Trophoblast cell (in vitro differentiated cells and primary cell): ENCODE measurements around the gene HIBADH.

Experiments
- DNase-seq, 2 donors: peaks; one replicate each; pipeline ENCODE4 v3.0.0-alpha.2; 2016
- H2AFZ ChIP-seq: 2 replicates; pipeline ENCODE4 v1.6.1; 2013; ENCODE audit warnings: low read length, moderate library complexity, mild to moderate bottlenecking; ENCODE audit not compliant: insufficient read depth, poor library complexity
- H2AK5ac ChIP-seq: 2 replicates; pipeline ENCODE4 v1.6.1; 2013; ENCODE audit warnings: mild to moderate bottlenecking, low read length
- H2BK120ac ChIP-seq: 2 replicates; pipeline ENCODE4 v1.6.1; 2013; ENCODE audit warnings: low read length, mild to moderate bottlenecking, moderate library complexity; ENCODE audit not compliant: insufficient read depth, poor library complexity
- H2BK12ac ChIP-seq: 2 replicates; pipeline ENCODE4 v1.6.1; 2013; ENCODE audit warnings: mild to moderate bottlenecking, low read length, moderate library complexity
- H2BK5ac ChIP-seq: 2 replicates; pipeline ENCODE4 v1.6.1; 2013; ENCODE audit warnings: low read length, low read depth, moderate library complexity, mild to moderate bottlenecking; ENCODE audit not compliant: poor library complexity
- H3K14ac ChIP-seq: 2 replicates; pipeline ENCODE4 v1.6.1; 2013; ENCODE audit warnings: mild to moderate bottlenecking, low read length
- H3K18ac ChIP-seq: 2 replicates; pipeline ENCODE4 v1.6.1; 2013; ENCODE audit warnings: mild to moderate bottlenecking, low read length
- H3K23ac ChIP-seq: 2 replicates; pipeline ENCODE4 v1.6.1; 2013; ENCODE audit warnings: low read length
- H3K27ac ChIP-seq: 2 replicates; pipeline ENCODE4 v1.5.1; 2013; ENCODE audit warnings: low read depth, mild to moderate bottlenecking, inconsistent platforms, low read length, moderate library complexity
- H3K27me3 ChIP-seq: 2 replicates; pipeline ENCODE4 v1.6.1; 2013; ENCODE audit warnings: inconsistent platforms, mild to moderate bottlenecking, low read length, moderate library complexity; ENCODE audit not compliant: insufficient read depth
- H3K36me3 ChIP-seq, 2 experiments: 1 replicate in 1 of 2; 2 replicates in 1 of 2; pipeline ENCODE4 v1.6.1; 2013; ENCODE audit warnings: low read length in 2 of 2, mild to moderate bottlenecking in 2 of 2, moderate library complexity in 1 of 2; ENCODE audit not compliant: insufficient read depth in 2 of 2, control insufficient read depth in 1 of 2
- H3K4ac ChIP-seq: 2 replicates; pipeline ENCODE4 v1.6.1; 2013; ENCODE audit warnings: low read depth, mild to moderate bottlenecking, low read length, moderate library complexity
- H3K4me1 ChIP-seq, 2 experiments: 1 replicate in 1 of 2; 2 replicates in 1 of 2; pipeline ENCODE4 v1.6.1; 2013; ENCODE audit warnings: low read length in 2 of 2, mild to moderate bottlenecking in 2 of 2, moderate library complexity in 1 of 2; ENCODE audit not compliant: insufficient read depth in 2 of 2, control insufficient read depth in 1 of 2
- H3K4me2 ChIP-seq: 2 replicates; pipeline ENCODE4 v1.6.1; 2013; ENCODE audit warnings: inconsistent platforms, mild to moderate bottlenecking, low read length, moderate library complexity
- H3K4me3 ChIP-seq: 2 replicates; pipeline ENCODE4 v1.5.1; 2013; ENCODE audit warnings: mild to moderate bottlenecking, low read depth, low read length, inconsistent platforms
- H3K79me1 ChIP-seq: one replicate; pipeline ENCODE4 v1.6.1; 2013; ENCODE audit warnings: low read length
- H3K79me2 ChIP-seq: 2 replicates; pipeline ENCODE4 v1.6.1; 2013; ENCODE audit warnings: low read length, mild to moderate bottlenecking; ENCODE audit not compliant: control insufficient read depth, insufficient read depth, poor library complexity
- H3K9ac ChIP-seq: 2 replicates; pipeline ENCODE4 v1.6.1; 2013; ENCODE audit warnings: mild to moderate bottlenecking, low read length
- H3K9me3 ChIP-seq: 2 replicates; pipeline ENCODE4 v1.6.1; 2013; ENCODE audit warnings: low read depth, mild to moderate bottlenecking, control low read depth, inconsistent platforms, low read length; ENCODE audit not compliant: insufficient read depth
- H4K12ac ChIP-seq: 2 replicates; pipeline ENCODE4 v1.6.1; 2013; ENCODE audit warnings: low read depth, mild to moderate bottlenecking, low read length, moderate library complexity
- H4K8ac ChIP-seq: 2 replicates; pipeline ENCODE4 v1.6.1; 2013; ENCODE audit warnings: low read depth, mild to moderate bottlenecking, low read length, moderate library complexity
- H4K91ac ChIP-seq: one replicate; pipeline ENCODE4 v1.6.1; 2013; ENCODE audit warnings: low read depth, mild to moderate bottlenecking, low read length, moderate library complexity
- WGBS: extraction: QIAGEN DNeasy Blood & Tissue Kit; methylation state at CpG from one replicate; pipeline ENCODE4 v1.1.7; 2013; ENCODE audit warnings: missing lambda C conversion rate; ENCODE audit not compliant: insufficient read length, insufficient coverage; ENCODE audit errors: extremely low coverage; 5-methylcytosine and 5-hydroxymethylcytosine counted together

HIBADH gene

GRCh38 chr7:27690649-27691048, 28.0 kb upstream of the HIBADH start:
- H3K79me1 ChIP-seq, result no peaks in the 10 kb centered on the region
- no peak overlapping the region for H3K27ac ChIP-seq
- no peaks in the 10 kb centered on the region for H3K27me3 ChIP-seq
- no peak overlapping the region for H3K4ac ChIP-seq
- no peak overlapping the region for H2AFZ ChIP-seq
- H2AK5ac ChIP-seq, result no peak overlapping the region
- H2BK120ac ChIP-seq, result no peak overlapping the region
- H3K14ac ChIP-seq, result no peak overlapping the region
- H2BK5ac ChIP-seq, result no peak overlapping the region
- H4K91ac ChIP-seq, result no peak overlapping the region
- no peak overlapping the region for H3K18ac ChIP-seq
- no peak overlapping the region for H4K8ac ChIP-seq
- no peak for DNase-seq
- H3K4me3 ChIP-seq, result no peak overlapping the region
- H3K4me2 ChIP-seq, result no peak overlapping the region
- H3K23ac ChIP-seq, result no peak overlapping the region
- no peaks in the 10 kb centered on the region for H3K36me3 ChIP-seq
- H4K12ac ChIP-seq, result no peak overlapping the region
- no peaks in the 10 kb centered on the region for H3K9me3 ChIP-seq
- no peak overlapping the region for H3K9ac ChIP-seq
- H3K4me1 ChIP-seq, result no peaks in the 10 kb centered on the region
- no peaks in the 10 kb centered on the region for H3K79me2 ChIP-seq
- H2BK12ac ChIP-seq, result no peak overlapping the region

DNA sequence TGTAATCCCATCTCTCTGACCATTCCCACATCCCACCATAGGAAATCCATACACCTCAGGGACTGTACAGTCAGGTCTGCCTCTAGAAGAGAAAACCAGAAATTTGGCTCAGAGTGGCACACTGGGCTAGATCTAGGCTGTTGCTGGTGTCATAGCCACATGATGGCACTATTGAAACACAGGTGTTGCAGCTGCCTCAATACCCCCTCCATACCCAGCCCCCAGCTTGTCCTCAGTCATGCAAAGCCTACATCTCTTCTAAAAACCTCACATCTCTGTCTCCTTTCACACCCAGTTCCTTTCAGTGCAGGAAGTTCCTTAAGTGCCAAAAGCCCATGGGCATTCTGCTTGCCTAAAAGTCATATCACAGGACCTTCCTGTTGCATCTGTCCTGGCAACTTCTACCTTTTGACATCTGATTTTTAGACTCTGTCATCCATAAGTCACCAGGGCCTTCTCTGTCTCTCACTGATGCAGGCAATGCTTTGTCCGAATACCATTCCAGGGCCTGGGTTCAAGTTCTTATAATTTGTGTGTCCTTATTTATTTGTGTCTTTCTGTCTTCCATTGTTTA, 27.0 kb upstream of the HIBADH start:
- WGBS, result no CpG with 5 or more reads among the region's 1 CpG
- H2AFZ ChIP-seq, result no peak overlapping the region
- H3K27me3 ChIP-seq, result no peaks in the 10 kb centered on the region
- no peaks in the 10 kb centered on the region for H3K4me1 ChIP-seq
- H2BK120ac ChIP-seq, result no peak overlapping the region
- H3K9me3 ChIP-seq, result no peaks in the 10 kb centered on the region
- no peak overlapping the region for H4K12ac ChIP-seq
- no peak overlapping the region for H4K8ac ChIP-seq
- H3K79me1 ChIP-seq, result no peaks in the 10 kb centered on the region
- no peak overlapping the region for H2BK5ac ChIP-seq
- H3K4ac ChIP-seq, result no peak overlapping the region
- no peak overlapping the region for H3K23ac ChIP-seq
- no peak overlapping the region for H3K4me3 ChIP-seq
- no peak overlapping the region for H2BK12ac ChIP-seq
- H2AK5ac ChIP-seq, result no peak overlapping the region
- no peak overlapping the region for H3K9ac ChIP-seq
- no peaks in the 10 kb centered on the region for H3K79me2 ChIP-seq
- DNase-seq, result peak in 1 of 2 donors; percentile 29
- H3K36me3 ChIP-seq, result no peaks in the 10 kb centered on the region
- H4K91ac ChIP-seq, result no peak overlapping the region
- no peak overlapping the region for H3K27ac ChIP-seq
- H3K18ac ChIP-seq, result no peak overlapping the region
- no peak overlapping the region for H3K14ac ChIP-seq
- H3K4me2 ChIP-seq, result no peak overlapping the region

DNA sequence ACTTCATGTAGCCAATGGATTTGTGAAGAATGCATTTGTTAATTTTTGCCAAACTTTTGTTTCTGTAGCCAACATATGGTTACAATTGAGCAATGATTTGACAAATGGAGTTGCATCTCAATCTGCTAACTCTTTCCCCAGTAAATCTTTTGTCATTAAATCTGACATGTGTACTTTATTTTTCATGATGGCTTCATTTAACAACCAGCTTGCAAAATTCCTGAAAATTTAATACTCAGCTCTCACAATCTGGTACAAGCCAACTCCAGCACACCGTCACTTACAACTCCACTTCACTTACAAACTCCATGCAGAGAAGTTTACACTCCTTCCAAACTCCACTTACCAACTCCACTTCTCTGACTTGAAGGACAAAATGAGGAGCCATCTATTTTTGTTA, 26.5 kb upstream of the HIBADH start:
- H3K4me3 ChIP-seq, result no peak overlapping the region
- H2AK5ac ChIP-seq, result no peak overlapping the region
- H4K91ac ChIP-seq, result no peak overlapping the region
- H3K36me3 ChIP-seq, result no peaks in the 10 kb centered on the region
- DNase-seq, result no peak
- H2AFZ ChIP-seq, result no peak overlapping the region
- no peaks in the 10 kb centered on the region for H3K79me1 ChIP-seq
- no peaks in the 10 kb centered on the region for H3K9me3 ChIP-seq
- no peak overlapping the region for H3K14ac ChIP-seq
- H3K23ac ChIP-seq, result no peak overlapping the region
- no CpG with 5 or more reads among the region's 1 CpG for WGBS
- no peaks in the 10 kb centered on the region for H3K79me2 ChIP-seq
- H4K12ac ChIP-seq, result no peak overlapping the region
- H3K9ac ChIP-seq, result no peak overlapping the region
- no peak overlapping the region for H3K4me2 ChIP-seq
- H2BK5ac ChIP-seq, result no peak overlapping the region
- no peaks in the 10 kb centered on the region for H3K27me3 ChIP-seq
- H3K4me1 ChIP-seq, result no peaks in the 10 kb centered on the region
- H3K4ac ChIP-seq, result no peak overlapping the region
- H4K8ac ChIP-seq, result no peak overlapping the region
- no peak overlapping the region for H3K27ac ChIP-seq
- no peak overlapping the region for H2BK120ac ChIP-seq
- no peak overlapping the region for H3K18ac ChIP-seq
- no peak overlapping the region for H2BK12ac ChIP-seq

GRCh38 chr7:27688646-27689045, 26.0 kb upstream of the HIBADH start:
- no peak overlapping the region for H3K9ac ChIP-seq
- H2BK120ac ChIP-seq, result no peak overlapping the region
- H2BK5ac ChIP-seq, result no peak overlapping the region
- no peak overlapping the region for H3K27ac ChIP-seq
- no peaks in the 10 kb centered on the region for H3K4me1 ChIP-seq
- no peak for DNase-seq
- WGBS, result no CpG with 5 or more reads among the region's 3 CpGs
- no peak overlapping the region for H3K18ac ChIP-seq
- no peak overlapping the region for H2BK12ac ChIP-seq
- no peaks in the 10 kb centered on the region for H3K9me3 ChIP-seq
- no peak overlapping the region for H3K4me2 ChIP-seq
- no peak overlapping the region for H2AFZ ChIP-seq
- no peak overlapping the region for H4K12ac ChIP-seq
- H3K4ac ChIP-seq, result no peak overlapping the region
- no peak overlapping the region for H4K91ac ChIP-seq
- H3K36me3 ChIP-seq, result no peaks in the 10 kb centered on the region
- no peak overlapping the region for H3K14ac ChIP-seq
- H3K23ac ChIP-seq, result no peak overlapping the region
- no peaks in the 10 kb centered on the region for H3K27me3 ChIP-seq
- no peak overlapping the region for H4K8ac ChIP-seq
- no peaks in the 10 kb centered on the region for H3K79me1 ChIP-seq
- no peak overlapping the region for H2AK5ac ChIP-seq
- H3K79me2 ChIP-seq, result no peaks in the 10 kb centered on the region
- H3K4me3 ChIP-seq, result no peak overlapping the region
